Measurements from ENCODE around the gene C4B.
"Not testable (repeated sequence)": the region's sequence is repeated elsewhere in the genome, so short reads cannot be mapped to it uniquely, and the experiment has no call there.

The C4B gene

DNA sequence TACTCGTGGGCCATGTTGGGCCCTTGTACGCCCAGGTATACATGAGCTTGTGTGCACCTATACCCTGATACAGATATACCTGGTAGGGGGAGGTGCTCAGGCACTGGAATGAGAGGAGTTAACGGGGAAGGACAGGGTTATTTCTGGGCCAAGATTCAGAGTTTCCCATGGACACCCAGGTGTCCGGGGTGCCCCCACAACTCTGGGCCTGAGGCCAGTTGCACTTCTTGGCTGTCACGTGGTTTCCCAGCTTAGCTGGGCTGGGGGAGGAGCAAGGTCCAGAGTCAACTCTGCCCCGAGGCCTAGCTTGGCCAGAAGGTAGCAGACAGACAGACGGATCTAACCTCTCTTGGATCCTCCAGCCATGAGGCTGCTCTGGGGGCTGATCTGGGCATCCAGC is 32.9 kb upstream of the C4B start, which contains the start of gene C4A:
Gene C4A, plus strand, starts transcription at position 314 of the 400 bp plus-strand sequence. Its CDS starts 51 bp downstream, at position 365.
- not testable (repeated sequence) for DNase-seq

DNA sequence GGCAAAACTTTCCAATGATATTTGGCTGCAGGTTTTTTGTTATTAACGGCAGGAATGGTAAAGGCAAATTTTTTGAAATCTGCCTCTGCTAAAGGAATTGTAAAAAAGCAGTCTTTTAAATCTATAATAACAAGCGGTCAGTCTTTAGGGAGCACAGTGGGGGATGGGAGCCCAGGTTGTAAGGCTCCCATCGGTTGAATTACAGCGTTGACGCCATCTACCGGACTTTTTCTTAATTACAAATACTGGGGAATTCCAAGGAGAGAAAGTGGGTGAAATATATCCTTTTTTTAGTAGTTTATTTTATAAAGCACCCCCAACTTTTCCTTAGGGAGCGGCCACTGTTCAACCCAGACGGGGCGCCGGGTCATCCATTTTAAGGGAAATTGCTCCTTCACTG is 25.2 kb upstream of the C4B start:
- DNase-seq = not testable (repeated sequence)

DNA sequence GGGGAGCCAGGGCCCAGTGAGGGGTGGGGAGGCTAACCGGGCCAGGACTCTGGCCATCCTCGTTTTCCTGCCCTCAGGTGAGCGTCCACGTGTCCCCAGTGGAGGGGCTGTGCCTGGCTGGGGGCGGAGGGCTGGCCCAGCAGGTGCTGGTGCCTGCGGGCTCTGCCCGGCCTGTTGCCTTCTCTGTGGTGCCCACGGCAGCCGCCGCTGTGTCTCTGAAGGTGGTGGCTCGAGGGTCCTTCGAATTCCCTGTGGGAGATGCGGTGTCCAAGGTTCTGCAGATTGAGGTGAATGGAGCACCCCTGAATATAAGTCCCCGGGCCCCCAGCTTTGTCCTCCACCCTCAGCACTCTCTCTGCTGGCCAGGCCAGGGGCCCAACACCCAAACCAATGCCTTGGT is 20.2 kb upstream of the C4B start:
- DNase-seq = not testable (repeated sequence)

DNA sequence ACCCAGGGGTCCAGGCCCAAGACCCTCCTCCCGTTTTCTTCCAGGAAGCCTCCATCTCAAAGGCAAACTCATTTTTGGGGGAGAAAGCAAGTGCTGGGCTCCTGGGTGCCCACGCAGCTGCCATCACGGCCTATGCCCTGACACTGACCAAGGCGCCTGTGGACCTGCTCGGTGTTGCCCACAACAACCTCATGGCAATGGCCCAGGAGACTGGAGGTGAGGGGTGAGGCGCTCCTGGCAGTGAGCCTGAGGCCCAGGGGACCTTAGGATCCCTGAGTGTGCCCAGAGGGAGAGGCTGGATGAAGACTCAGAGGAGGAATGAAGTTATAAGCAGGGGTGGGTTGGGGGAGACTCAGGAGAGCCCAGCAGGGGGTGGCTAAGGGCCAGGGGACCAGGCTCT is 18.2 kb upstream of the C4B start:
- not testable (repeated sequence) for DNase-seq

DNA sequence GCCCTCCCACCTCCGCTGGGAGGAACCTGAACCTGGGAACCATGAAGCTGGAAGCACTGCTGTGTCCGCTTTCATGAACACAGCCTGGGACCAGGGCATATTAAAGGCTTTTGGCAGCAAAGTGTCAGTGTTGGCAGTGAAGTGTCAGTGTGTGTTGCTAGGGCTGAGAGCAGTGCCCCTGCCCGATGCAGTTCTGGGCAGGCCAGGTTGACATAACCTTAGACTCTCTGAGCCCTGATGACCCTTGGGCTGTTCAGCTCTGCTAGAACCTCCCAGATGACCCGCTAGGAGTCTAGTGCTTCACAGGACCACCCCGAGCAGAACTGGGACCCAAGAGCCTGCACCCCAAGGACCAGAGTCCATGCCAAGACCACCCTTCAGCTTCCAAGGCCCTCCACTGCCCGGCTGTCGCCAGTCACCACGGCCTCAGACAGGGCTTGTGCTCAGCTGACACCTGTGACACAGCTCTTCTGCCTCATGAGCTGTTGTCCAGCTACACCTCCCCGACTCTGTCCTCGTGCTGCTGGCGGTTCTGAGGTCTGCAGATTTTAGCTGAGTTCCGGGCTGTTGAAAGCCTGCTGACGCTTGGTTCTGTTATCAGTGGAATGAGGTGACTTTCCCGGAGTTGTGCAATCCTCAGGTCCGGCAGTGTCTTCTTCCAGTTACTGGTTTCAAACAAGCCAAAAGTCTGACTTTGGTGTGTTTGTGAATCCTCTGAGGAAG is 11.9 kb upstream of the C4B start:
- not testable (repeated sequence) for DNase-seq

DNA sequence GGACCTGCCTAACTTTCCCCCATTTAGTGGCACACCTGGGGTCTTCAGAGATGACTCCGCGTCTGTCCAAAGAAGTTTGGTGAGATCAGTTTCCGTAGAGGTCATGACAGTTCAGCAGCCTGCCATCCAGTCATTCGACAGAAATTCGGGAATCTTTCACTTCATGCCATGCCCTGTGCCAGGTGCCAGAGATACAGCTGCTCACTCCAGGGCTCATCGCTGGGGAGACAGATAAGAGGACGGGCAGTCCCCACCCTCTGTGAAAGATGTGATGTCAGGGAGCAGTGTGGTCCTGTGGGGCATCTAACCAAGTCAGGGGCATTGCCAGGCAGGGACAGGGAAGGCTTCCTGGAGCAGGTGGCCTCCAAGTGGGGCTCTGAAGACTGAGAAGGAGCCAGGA is 11.3 kb upstream of the C4B start:
- DNase-seq = not testable (repeated sequence)

DNA sequence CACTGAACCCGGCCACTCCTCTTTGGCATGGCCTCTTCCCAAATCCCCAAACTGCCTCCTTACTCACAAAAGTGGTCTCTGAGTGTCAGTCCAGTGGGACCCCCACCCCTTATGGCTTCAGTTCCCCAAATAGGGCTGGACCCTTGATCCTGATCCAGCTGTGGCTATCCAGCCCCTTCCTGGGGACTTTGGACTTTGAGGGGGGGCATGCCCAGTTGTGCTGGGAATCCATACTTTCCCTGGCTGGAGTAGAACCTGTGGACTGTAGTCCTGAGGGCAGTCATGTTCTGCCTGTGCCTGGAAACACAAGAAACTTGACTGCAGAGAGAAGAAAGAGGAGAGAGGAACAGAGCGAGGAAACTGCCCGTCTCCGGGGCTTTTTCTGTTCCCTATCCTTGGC is 10.2 kb upstream of the C4B start:
- DNase-seq = not testable (repeated sequence)

DNA sequence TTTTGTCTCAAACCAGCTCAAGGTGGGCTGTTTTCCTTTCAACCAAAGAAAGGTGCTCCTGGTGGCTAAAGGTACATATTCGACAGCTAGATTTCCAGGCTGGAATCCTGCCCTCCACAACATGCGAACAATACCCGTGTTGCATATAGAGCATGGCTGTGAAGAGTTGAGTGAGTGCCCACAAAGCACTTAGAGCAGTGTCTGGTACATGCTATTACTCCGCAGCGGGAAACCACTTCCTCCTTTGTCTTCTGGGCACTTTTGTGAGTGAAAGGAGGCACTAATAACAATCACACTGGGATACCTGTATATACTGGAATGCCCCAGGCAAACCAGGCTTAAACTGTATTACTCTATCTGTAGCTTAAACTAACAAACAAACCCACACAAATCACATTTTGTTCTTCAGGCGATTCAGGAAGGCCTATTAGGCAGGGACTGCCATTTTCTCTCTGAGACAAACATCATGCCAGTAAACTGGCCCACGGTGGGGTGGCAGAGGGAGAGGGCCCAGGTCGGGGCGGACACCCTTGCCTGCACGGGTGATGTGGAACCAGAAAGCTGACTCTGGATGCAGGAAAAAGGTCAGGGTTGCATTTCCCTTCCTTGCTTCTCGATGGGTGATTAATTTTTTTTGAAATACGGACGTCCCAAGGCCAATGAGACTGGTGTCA is 9.6 kb upstream of the C4B start:
- DNase-seq = peak in 2 of 3 experiments; percentile 25 to 69

DNA sequence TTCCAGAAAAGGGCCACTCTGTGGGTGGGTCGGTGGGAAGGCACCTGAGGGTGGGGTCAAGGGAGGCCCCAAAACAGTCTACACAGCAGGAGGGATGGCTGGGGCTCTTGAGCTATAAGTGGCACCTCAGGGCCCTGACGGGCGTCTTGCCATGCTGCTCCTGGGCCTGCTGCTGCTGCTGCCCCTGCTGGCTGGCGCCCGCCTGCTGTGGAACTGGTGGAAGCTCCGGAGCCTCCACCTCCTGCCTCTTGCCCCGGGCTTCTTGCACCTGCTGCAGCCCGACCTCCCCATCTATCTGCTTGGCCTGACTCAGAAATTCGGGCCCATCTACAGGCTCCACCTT is 9.1 kb upstream of the C4B start:
- DNase-seq = peak in 2 of 3 experiments; percentile 10 to 64

DNA sequence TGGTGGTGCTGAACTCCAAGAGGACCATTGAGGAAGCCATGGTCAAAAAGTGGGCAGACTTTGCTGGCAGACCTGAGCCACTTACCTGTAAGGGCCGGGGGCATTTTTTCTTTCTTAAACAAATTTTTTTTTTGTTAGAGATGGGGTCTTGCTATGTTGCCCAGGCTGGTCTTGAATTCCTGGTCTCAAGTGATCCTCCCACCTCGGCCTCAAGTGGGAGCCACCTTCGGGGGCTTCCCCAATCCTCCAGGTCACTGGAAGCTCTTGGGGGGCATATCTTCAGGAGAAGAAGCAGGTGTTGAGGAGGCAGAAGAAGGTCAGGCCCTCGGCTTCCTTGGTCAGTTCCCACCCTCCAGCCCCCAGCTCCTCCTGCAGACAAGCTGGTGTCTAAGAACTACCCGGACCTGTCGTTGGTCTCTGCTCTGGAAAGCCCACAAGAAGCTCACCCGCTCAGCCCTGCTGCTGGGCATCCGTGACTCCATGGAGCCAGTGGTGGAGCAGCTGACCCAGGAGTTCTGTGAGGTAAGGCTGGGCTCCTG is 8.5 kb upstream of the C4B start:
- not testable (repeated sequence) for DNase-seq

DNA sequence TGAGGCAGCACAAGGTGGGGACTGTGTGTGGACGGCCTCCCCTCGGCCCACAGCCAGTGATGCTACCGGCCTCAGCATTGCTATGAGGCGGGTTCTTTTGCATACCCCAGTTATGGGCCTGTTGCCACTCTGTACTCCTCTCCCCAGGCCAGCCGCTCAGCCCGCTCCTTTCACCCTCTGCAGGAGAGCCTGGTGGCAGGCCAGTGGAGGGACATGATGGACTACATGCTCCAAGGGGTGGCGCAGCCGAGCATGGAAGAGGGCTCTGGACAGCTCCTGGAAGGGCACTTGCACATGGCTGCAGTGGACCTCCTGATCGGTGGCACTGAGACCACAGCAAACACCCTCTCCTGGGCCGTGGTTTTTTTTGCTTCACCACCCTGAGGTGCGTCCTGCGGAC is 7.5 kb upstream of the C4B start:
- DNase-seq = not testable (repeated sequence)

DNA sequence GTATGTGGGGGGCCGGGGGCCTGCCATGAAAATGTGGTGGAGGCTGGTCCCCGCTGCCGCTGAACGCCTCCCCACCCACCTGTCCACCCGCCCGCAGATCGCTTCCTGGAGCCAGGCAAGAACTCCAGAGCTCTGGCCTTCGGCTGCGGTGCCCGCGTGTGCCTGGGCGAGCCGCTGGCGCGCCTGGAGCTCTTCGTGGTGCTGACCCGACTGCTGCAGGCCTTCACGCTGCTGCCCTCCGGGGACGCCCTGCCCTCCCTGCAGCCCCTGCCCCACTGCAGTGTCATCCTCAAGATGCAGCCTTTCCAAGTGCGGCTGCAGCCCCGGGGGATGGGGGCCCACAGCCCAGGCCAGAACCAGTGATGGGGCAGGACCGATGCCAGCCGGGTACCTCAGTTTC is 6.6 kb upstream of the C4B start:
- DNase-seq = not testable (repeated sequence)

DNA sequence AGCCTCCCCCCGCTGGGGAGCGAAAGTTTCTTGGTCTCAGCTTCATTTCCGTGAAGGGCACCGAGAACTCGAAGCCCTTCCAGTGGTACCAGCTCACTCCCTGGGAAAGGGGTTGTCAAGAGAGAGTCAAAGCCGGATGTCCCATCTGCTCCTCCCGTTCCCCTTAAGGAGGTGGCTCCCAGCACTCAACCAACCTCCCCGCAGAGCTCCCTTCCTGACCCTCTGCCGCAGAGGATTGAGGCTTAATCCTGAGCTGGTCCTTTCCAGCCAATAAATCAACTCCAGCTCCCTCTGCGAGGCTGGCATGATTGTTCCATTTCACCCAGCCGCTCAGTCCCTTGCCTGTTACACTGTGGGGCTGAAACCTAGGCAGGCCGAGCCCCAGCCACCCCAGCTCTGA is 6.0 kb upstream of the C4B start:
- not testable (repeated sequence) for DNase-seq

DNA sequence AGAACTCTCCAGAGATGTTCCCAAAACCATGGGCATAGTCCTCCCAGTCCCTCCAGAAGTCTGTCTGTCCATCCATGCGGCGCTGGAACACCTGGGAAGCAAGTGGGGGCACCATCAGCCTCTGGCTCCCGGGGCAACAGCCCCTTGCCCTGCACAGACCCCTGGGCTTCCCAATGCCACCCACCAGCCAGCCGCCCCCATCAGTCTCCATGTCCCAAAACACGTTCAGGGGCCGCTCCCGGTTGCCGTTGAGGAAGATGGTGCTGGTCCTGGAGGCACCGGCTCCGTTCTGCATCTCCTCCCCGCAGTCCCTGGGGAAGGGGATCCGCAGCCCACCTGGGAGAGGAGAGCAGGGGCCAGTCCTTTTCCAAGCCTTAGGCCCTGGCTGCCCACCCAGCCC is 5.1 kb upstream of the C4B start:
- DNase-seq = not testable (repeated sequence)

DNA sequence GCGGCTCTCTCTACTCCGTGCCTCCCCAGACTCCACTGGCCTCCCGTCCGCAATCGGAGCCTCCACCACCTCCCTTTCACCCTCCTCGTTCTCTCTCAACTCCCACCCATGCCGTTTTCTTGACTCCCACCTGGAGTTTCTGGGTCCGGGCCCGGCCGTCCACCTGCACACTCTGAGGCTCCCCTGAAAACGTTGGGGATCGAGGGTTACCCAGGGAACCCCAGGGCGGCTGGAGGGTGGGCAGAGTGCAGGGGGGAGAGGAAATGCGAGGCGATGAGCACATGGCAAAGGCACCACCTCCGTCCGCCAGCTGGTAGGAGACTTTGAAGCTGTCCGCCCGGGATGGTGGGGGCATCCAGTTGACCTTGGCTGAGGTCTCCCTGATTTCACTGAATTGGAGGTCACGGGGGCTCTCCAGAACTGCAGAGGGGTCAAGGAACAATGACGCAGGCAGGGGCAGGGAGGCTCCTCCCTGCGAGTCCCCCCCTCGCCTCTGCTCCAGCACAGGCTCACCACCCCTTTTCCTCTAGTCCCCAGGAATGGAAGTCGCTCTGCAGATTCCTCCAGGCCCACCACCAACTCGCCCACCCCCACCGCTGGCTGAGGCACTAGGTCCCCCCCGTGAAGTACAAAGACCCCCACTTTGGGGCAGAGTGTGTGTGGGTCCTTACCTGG is 3.6 kb upstream of the C4B start:
- DNase-seq = not testable (repeated sequence)

DNA sequence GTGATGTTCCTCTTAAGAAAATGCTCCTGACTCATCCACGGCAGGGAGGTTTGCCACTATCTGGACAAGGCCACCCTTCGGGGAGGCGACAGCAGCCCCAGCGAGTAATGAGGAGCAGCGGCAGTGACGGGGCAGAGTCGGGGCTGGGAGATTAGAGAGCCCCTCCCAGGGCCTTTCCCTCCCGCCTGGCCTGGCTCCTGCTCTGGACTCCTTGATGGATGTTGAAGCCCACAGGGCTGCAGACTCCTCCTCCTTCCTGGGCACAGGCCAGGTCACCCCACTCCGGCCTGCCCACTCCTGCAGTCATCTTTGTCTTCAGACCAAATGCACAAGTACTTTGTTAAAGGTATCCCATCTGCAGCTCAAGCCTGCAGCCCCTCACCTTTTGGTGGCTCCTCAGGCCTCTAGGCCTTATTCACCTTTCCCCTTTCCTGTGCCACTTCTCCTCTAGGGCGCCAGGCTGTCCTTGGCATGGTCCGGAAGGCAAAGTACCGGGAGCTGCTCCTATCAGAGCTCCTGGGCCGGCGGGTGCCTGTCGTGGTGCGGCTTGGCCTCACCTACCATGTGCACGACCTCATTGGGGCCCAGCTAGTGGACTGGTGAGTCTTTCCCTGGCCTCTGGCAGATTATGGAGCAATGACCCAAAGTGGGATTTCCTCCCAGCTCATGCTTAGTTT is 1.5 kb upstream of the C4B start:
- not testable (repeated sequence) for DNase-seq

DNA sequence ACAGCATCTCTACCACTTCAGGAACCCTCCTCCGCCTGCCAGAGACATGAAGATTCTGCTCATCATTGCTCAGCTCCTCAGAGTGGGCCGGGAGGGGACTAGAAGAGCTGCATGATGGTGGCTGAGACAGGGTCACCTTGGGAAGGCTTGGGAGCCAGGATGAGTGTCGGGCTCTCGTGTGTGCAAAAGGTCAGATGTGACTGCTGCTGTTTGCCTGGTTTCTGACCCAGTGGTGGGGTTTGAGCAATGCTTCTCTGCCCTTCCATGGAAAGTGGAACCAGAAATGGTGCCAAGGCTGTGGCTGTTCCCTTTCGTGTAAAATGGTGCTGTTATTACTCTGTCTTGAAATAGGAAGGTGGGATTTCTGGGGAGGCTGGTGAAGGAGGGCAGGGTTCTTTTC is 857 bp upstream of the C4B start:
- DNase-seq = not testable (repeated sequence)

DNA sequence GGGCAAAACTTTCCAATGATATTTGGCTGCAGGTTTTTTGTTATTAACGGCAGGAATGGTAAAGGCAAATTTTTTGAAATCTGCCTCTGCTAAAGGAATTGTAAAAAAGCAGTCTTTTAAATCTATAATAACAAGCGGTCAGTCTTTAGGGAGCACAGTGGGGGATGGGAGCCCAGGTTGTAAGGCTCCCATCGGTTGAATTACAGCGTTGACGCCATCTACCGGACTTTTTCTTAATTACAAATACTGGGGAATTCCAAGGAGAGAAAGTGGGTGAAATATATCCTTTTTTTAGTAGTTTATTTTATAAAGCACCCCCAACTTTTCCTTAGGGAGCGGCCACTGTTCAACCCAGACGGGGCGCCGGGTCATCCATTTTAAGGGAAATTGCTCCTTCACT is 7.5 kb downstream of the C4B start:
- DNase-seq = not testable (repeated sequence)

DNA sequence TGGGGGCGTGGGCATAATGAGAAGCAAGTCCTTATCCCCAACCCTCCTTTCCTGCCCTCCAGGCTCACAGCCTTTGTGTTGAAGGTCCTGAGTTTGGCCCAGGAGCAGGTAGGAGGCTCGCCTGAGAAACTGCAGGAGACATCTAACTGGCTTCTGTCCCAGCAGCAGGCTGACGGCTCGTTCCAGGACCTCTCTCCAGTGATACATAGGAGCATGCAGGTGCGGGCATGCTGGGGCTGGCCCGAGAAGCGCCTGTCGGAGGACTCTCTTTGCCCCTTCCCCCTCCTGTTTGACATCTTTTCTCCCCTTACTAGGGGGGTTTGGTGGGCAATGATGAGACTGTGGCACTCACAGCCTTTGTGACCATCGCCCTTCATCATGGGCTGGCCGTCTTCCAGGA is 14.0 kb downstream of the C4B start:
- DNase-seq = not testable (repeated sequence)

DNA sequence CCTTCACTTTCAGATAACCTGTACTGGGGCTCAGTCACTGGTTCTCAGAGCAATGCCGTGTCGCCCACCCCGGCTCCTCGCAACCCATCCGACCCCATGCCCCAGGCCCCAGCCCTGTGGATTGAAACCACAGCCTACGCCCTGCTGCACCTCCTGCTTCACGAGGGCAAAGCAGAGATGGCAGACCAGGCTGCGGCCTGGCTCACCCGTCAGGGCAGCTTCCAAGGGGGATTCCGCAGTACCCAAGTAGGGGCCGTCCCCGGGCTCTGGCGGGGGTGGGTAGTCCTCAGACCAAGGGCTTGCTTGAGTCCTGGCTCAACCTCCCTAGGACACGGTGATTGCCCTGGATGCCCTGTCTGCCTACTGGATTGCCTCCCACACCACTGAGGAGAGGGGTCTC is 15.0 kb downstream of the C4B start:
- not testable (repeated sequence) for DNase-seq

DNA sequence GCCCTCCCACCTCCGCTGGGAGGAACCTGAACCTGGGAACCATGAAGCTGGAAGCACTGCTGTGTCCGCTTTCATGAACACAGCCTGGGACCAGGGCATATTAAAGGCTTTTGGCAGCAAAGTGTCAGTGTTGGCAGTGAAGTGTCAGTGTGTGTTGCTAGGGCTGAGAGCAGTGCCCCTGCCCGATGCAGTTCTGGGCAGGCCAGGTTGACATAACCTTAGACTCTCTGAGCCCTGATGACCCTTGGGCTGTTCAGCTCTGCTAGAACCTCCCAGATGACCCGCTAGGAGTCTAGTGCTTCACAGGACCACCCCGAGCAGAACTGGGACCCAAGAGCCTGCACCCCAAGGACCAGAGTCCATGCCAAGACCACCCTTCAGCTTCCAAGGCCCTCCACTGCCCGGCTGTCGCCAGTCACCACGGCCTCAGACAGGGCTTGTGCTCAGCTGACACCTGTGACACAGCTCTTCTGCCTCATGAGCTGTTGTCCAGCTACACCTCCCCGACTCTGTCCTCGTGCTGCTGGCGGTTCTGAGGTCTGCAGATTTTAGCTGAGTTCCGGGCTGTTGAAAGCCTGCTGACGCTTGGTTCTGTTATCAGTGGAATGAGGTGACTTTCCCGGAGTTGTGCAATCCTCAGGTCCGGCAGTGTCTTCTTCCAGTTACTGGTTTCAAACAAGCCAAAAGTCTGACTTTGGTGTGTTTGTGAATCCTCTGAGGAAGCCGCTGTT is 20.9 kb downstream of the C4B start:
- DNase-seq = not testable (repeated sequence)

DNA sequence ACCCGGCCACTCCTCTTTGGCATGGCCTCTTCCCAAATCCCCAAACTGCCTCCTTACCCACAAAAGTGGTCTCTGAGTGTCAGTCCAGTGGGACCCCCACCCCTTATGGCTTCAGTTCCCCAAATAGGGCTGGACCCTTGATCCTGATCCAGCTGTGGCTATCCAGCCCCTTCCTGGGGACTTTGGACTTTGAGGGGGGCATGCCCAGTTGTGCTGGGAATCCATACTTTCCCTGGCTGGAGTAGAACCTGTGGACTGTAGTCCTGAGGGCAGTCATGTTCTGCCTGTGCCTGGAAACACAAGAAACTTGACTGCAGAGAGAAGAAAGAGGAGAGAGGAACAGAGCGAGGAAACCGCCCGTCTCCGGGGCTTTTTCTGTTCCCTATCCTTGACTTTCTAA is 22.5 kb downstream of the C4B start:
- DNase-seq = not testable (repeated sequence)
